Activated CD4-positive, alpha-beta T cell treated with anti-CD3 and anti-CD28 coated beads for 48 hours (primary cell): ENCODE data around the gene CGREF1.
"Not testable (repeated sequence)": the region's sequence is repeated elsewhere in the genome, so short reads cannot be mapped to it uniquely, and the experiment has no call there.

Experiments used
- DNase-seq: peaks from one replicate; pipeline ENCODE4 v3.0.0-alpha.2; 2020

The CGREF1 gene

GRCh38 chr2:27110603-27111352 is 8.2 kb downstream of the CGREF1 start:
- not testable (repeated sequence) for DNase-seq

- no peak for DNase-seq
Measured at GRCh38 chr2:27109083-27109482, 9.8 kb downstream of the CGREF1 start.

GRCh38 chr2:27108221-27108620 is 10.7 kb downstream of the CGREF1 start:
- no peak for DNase-seq

- no peak for DNase-seq
Measured at GRCh38 chr2:27105981-27106380, 12.9 kb downstream of the CGREF1 start.

- no peak for DNase-seq
Measured at GRCh38 chr2:27102329-27102728, 16.6 kb downstream of the CGREF1 start.

GRCh38 chr2:27100036-27100435 is 18.9 kb downstream of the CGREF1 start:
- no peak for DNase-seq

- no peak for DNase-seq
Measured at GRCh38 chr2:27099334-27099955, 19.5 kb downstream of the CGREF1 start.

- DNase-seq, result no peak
Measured at GRCh38 chr2:27097341-27097740, 21.6 kb downstream of the CGREF1 start.

GRCh38 chr2:27096748-27097297 is 22.1 kb downstream of the CGREF1 start:
- DNase-seq, result no peak

- DNase-seq, result peak; percentile 63
Measured at GRCh38 chr2:27095745-27096651, 22.9 kb downstream of the CGREF1 start.

- DNase-seq, result no peak
Measured at GRCh38 chr2:27095427-27095744, 23.5 kb downstream of the CGREF1 start.

GRCh38 chr2:27094353-27094984 is 24.5 kb downstream of the CGREF1 start:
- DNase-seq, result no peak

- DNase-seq, result no peak
Measured at GRCh38 chr2:27093430-27094352, 25.2 kb downstream of the CGREF1 start.

- DNase-seq, result no peak
Measured at GRCh38 chr2:27092696-27093429, 26.1 kb downstream of the CGREF1 start.

GRCh38 chr2:27091746-27092695 is 26.9 kb downstream of the CGREF1 start:
- DNase-seq, result no peak

GRCh38 chr2:27089111-27089954 is 29.6 kb downstream of the CGREF1 start:
- no peak for DNase-seq

- no peak for DNase-seq
Measured at GRCh38 chr2:27088634-27089033, 30.3 kb downstream of the CGREF1 start.

GRCh38 chr2:27087823-27088410 is 31.0 kb downstream of the CGREF1 start:
- DNase-seq, result no peak
